Hepatocyte (in vitro differentiated cells): ENCODE measurements around the gene CUX1. TPM values are rescaled to one million over a fixed set of nuclear protein-coding genes. Genes with fewer than 3 reads are reported as not detected.

Experiments used
- DNase-seq: peaks from one replicate; pipeline ENCODE4 v3.0.0-alpha.2; 2016; ENCODE audit warnings: low spot score
- H2AFZ ChIP-seq: fragments of 200-600 bp; sonication (generic); 2 replicates; pipeline ENCODE4 v1.6.0; 2016; ENCODE audit warnings: antibody characterized with exemption, mild to moderate bottlenecking
- H3K27ac ChIP-seq: fragments of 200-600 bp; sonication (generic); 2 replicates; pipeline ENCODE4 v1.5.1; 2016; ENCODE audit warnings: mild to moderate bottlenecking
- H3K27me3 ChIP-seq: fragments of 200-600 bp; sonication (generic); 2 replicates; pipeline ENCODE4 v1.6.1; 2016
- H3K36me3 ChIP-seq: fragments of 200-600 bp; sonication (generic); replicated peaks from 2 replicates; pipeline ENCODE4 v1.5.1; 2016; ENCODE audit warnings: low read depth; ENCODE audit not compliant: insufficient read depth
- H3K4me1 ChIP-seq: fragments of 200-600 bp; sonication (generic); 2 replicates; pipeline ENCODE4 v1.5.1; 2016; ENCODE audit warnings: mild to moderate bottlenecking, moderate library complexity; ENCODE audit not compliant: insufficient read depth
- H3K4me2 ChIP-seq: fragments of 200-600 bp; sonication (generic); 2 replicates; pipeline ENCODE4 v1.6.0; 2016
- H3K4me3 ChIP-seq: fragments of 200-600 bp; sonication (generic); 2 replicates; pipeline ENCODE4 v1.5.1; 2016; ENCODE audit warnings: mild to moderate bottlenecking
- H3K79me2 ChIP-seq: fragments of 200-600 bp; sonication (generic); 2 replicates; pipeline ENCODE4 v1.6.0; 2017; ENCODE audit warnings: mild to moderate bottlenecking
- H3K9me2 ChIP-seq: fragments of 200-600 bp; sonication (generic); replicated peaks from 2 replicates; pipeline ENCODE4 v1.6.0; 2017; ENCODE audit warnings: mild to moderate bottlenecking; ENCODE audit not compliant: insufficient read depth
- H3K9me3 ChIP-seq: fragments of 200-600 bp; sonication (generic); 2 replicates; pipeline ENCODE4 v1.5.1; 2016; ENCODE audit warnings: low read depth, mild to moderate bottlenecking
- H4K20me1 ChIP-seq: fragments of 200-600 bp; sonication (generic); 2 replicates; pipeline ENCODE4 v1.6.0; 2016; ENCODE audit warnings: mild to moderate bottlenecking; ENCODE audit not compliant: insufficient read depth, poor library complexity, severe bottlenecking
- CTCF ChIP-seq: fragments of 200-600 bp; sonication (generic); IDR thresholded peaks from 2 replicates; pipeline ENCODE4 v1.5.1; 2016; ENCODE audit warnings: antibody characterized with exemption, mild to moderate bottlenecking; ENCODE audit not compliant: poor library complexity
- EZH2 ChIP-seq: fragments of 200-600 bp; sonication (generic); IDR thresholded peaks from 2 replicates; pipeline ENCODE4 v1.6.1; 2016; ENCODE audit warnings: antibody characterized with exemption, mild to moderate bottlenecking, borderline replicate concordance
- EZH2phosphoT487 ChIP-seq: fragments of 200-600 bp; sonication (generic); IDR thresholded peaks from one replicate; pipeline ENCODE4 v1.6.1; 2018; ENCODE audit warnings: antibody characterized with exemption, mild to moderate bottlenecking, low read depth, moderate library complexity; ENCODE audit not compliant: unreplicated experiment, severe bottlenecking
- WGBS: methylation state at CpG from one replicate; pipeline ENCODE4 v1.1.6; 2016; ENCODE audit warnings: low lambda C conversion rate; ENCODE audit errors: missing lambda C conversion rate; 5-methylcytosine and 5-hydroxymethylcytosine counted together
- polyA plus RNA-seq: library from polyadenylated mRNA; unstranded; fragments of >200 nt; fragmentation: Nextera tagmentation; extraction: Ambion mirVana; gene quantifications from 2 replicates; pipeline ENCODE4 v1.2.1, GENCODE V29; 2016
- total RNA-seq: library from RNA; depleted of rRNA; stranded (reverse); fragments of >200 nt; gene quantifications from 2 replicates; pipeline ENCODE4 v1.2.3, GENCODE V29; 2014

CUX1 gene
- total and polyA plus RNA-seq, 2 experiments from 2014 or later = 60.1 to 76.8 TPM

GRCh38 chr7:102275123-102275703 is 457.8 kb downstream of the CUX1 start:
- H3K27ac ChIP-seq = no peak overlapping the region
- TF ChIP-seq EZH2phosphoT487 (no peak), CTCF (no peak), EZH2 (no peak)
- DNase-seq = no peak
- H3K4me2 ChIP-seq = no peak overlapping the region
- H3K4me3 ChIP-seq = no peak overlapping the region
- peaks cover 2% of the 10 kb centered on the region for H3K4me1 ChIP-seq
- no peaks in the 10 kb centered on the region for H3K79me2 ChIP-seq
- no peaks in the 10 kb centered on the region for H3K27me3 ChIP-seq
- H4K20me1 ChIP-seq = no peaks in the 10 kb centered on the region
- WGBS = 93% methylated on average over 10 of the region's 10 CpGs
- no peak overlapping the region for H2AFZ ChIP-seq
- H3K9me3 ChIP-seq = no peaks in the 10 kb centered on the region
- H3K9me2 ChIP-seq = no peaks in the 10 kb centered on the region
- no peaks in the 10 kb centered on the region for H3K36me3 ChIP-seq

GRCh38 chr7:102277901-102278300 is 460.5 kb downstream of the CUX1 start:
- Histone ChIP-seq H3K79me2 (no peaks in the 10 kb centered on the region), H3K9me3 (no peaks in the 10 kb centered on the region), H3K9me2 (no peaks in the 10 kb centered on the region), H3K4me3 (no peak overlapping the region), H3K36me3 (no peaks in the 10 kb centered on the region), H3K27ac (no peak overlapping the region), H2AFZ (no peak overlapping the region), H3K4me1 (peaks cover 2% of the 10 kb centered on the region), H3K4me2 (no peak overlapping the region), H4K20me1 (no peaks in the 10 kb centered on the region), H3K27me3 (no peaks in the 10 kb centered on the region)
- WGBS = 86% methylated on average over 9 of the region's 10 CpGs
- TF ChIP-seq CTCF (no peak), EZH2phosphoT487 (no peak), EZH2 (no peak)
- no peak for DNase-seq

- Histone ChIP-seq H3K36me3 (no peaks in the 10 kb centered on the region), H3K4me1 (no peaks in the 10 kb centered on the region), H3K79me2 (no peaks in the 10 kb centered on the region), H3K4me2 (peak overlapping the region; percentile 61), H3K4me3 (no peak overlapping the region), H3K9me3 (no peaks in the 10 kb centered on the region), H3K27me3 (no peaks in the 10 kb centered on the region), H3K27ac (no peak overlapping the region), H2AFZ (no peak overlapping the region), H4K20me1 (no peaks in the 10 kb centered on the region), H3K9me2 (no peaks in the 10 kb centered on the region)
- DNase-seq = peak; percentile 81
- TF ChIP-seq EZH2phosphoT487 = no peak
- peak; percentile 90 for TF ChIP-seq CTCF
- TF ChIP-seq EZH2 = no peak
- 63% methylated on average over 21 of the region's 23 CpGs for WGBS
Measured at GRCh38 chr7:102279537-102280400, 462.3 kb downstream of the CUX1 start.
